Brain microvascular endothelial cell (primary cell): ENCODE results near the gene NWD2.

Experiments used
- DNase-seq: peaks from one replicate; pipeline ENCODE4 v3.0.0-alpha.2; 2020
- H3K27ac ChIP-seq: fragments of 250-450 bp; sonication (Bioruptor Pico); 2 replicates; pipeline ENCODE4 v1.5.1; 2020; ENCODE audit warnings: mild to moderate bottlenecking, moderate library complexity
- H3K27me3 ChIP-seq: fragments of 250-450 bp; sonication (Bioruptor Pico); replicated peaks from 2 replicates; pipeline ENCODE4 v1.5.1; 2020; ENCODE audit warnings: mild to moderate bottlenecking
- H3K36me3 ChIP-seq: fragments of 250-450 bp; sonication (Bioruptor Pico); replicated peaks from 2 replicates; pipeline ENCODE4 v1.5.1; 2020; ENCODE audit warnings: mild to moderate bottlenecking
- H3K4me3 ChIP-seq: 2 replicates; pipeline ENCODE4 v1.5.1; 2011; ENCODE audit warnings: low read depth, mild to moderate bottlenecking, control low read depth, low read length, moderate library complexity
- in situ Hi-C: cut with HindIII; loops from 2 replicates; pipeline ENCODE4 v1.10.0; 2017; ENCODE audit warnings: low sequenced_read_pairs, low pct_ligation_motif_present
- TF ChIP-seq, protein P1 (sequence below): IDR thresholded peaks from 2 replicates; pipeline ENCODE4 v1.5.1; 2011; ENCODE audit warnings: low read depth, mild to moderate bottlenecking, moderate library complexity, low read length, control low read depth, inconsistent platforms; ENCODE audit errors: missing control alignments

NWD2 gene

GRCh38 chr4:37241647-37242046 lies 2.9 kb upstream of the NWD2 start:
- Histone ChIP-seq H3K27me3 (peaks cover 19% of the 10 kb centered on the region), H3K36me3 (no peaks in the 10 kb centered on the region), H3K27ac (no peak overlapping the region), H3K4me3 (no peak overlapping the region)
- in situ Hi-C loops: no loop called here
- TF ChIP-seq, protein P1, sequence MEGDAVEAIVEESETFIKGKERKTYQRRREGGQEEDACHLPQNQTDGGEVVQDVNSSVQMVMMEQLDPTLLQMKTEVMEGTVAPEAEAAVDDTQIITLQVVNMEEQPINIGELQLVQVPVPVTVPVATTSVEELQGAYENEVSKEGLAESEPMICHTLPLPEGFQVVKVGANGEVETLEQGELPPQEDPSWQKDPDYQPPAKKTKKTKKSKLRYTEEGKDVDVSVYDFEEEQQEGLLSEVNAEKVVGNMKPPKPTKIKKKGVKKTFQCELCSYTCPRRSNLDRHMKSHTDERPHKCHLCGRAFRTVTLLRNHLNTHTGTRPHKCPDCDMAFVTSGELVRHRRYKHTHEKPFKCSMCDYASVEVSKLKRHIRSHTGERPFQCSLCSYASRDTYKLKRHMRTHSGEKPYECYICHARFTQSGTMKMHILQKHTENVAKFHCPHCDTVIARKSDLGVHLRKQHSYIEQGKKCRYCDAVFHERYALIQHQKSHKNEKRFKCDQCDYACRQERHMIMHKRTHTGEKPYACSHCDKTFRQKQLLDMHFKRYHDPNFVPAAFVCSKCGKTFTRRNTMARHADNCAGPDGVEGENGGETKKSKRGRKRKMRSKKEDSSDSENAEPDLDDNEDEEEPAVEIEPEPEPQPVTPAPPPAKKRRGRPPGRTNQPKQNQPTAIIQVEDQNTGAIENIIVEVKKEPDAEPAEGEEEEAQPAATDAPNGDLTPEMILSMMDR: no peak
- DNase-seq: no peak

DNA sequence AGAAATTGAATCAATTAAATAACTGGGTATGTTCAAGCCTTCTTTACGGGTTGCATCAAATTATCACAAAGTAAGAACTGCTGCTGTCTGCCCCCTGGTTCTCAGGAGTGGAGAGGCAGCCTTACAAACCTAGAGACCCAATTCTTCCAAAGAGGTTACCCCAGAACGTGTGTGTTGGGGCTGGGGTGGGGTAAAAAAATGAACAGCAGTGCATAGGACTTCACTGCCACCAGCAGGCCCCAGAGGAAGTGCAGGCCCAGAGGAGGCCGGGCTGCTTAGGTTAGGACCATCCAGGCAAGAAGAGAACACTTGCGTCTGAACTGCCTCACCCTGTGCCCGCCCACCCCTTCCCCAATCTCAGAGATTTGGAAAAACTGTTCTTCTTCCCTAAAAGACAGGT lies 1.5 kb upstream of the NWD2 start:
- Histone ChIP-seq H3K27me3 (peaks cover 19% of the 10 kb centered on the region), H3K36me3 (no peaks in the 10 kb centered on the region), H3K27ac (no peak overlapping the region), H3K4me3 (no peak overlapping the region)
- TF ChIP-seq, protein P1: no peak
- no peak for DNase-seq
- in situ Hi-C loops: no loop called here

DNA sequence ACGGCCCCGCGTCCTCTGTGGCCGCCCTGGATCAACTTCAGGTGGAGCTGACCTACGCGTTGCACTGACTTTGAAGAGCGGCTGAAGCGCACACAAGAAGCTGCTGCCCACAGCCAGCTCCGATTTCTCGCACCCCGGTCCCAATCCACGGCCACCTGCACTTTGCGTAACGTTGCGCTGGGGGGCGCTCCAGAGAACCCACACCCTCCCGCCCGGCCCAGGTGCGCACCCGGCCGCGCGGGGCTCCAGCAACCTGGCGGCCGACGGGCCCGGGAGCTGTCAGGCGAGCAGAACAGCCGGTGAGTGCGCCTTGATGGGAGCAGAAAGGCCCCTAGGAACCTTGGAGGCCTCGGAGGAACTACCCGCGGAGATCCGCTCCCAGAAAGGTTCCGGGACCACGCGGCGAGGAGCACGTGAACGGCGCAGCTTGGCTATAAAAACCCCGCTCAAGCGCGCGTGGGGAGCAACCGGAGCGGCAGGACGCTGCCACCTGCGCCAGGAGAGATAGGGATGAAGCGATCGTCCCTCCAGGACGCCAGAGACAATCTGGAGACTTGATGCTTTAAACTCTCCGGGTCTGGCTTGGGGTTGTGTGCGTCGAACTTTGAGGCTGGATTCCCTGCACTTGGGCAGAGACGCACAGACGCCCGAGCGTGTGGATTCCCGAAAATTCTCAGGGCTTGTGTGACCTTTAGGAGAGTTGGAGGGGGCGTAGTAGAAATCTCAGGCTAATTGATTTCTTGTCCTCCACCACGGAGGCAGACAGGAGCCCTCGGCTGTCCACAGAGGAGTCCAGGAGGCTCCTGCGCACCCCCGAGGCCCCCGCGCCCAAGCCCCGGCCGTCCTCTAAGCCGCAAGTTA lies 591 bp upstream of the NWD2 start:
- no peak for DNase-seq
- in situ Hi-C loops: no loop called here
- H3K27ac ChIP-seq: no peak overlapping the region
- H3K36me3 ChIP-seq: no peaks in the 10 kb centered on the region
- no peak overlapping the region for H3K4me3 ChIP-seq
- TF ChIP-seq, protein P1: no peak
- peaks cover 19% of the 10 kb centered on the region for H3K27me3 ChIP-seq

GRCh38 chr4:37245391-37245954 lies 930 bp downstream of the NWD2 start:
- no peak overlapping the region for H3K27ac ChIP-seq
- no peak overlapping the region for H3K4me3 ChIP-seq
- in situ Hi-C loops: no loop called here
- DNase-seq: no peak
- H3K27me3 ChIP-seq: peaks cover 19% of the 10 kb centered on the region
- TF ChIP-seq, protein P1: no peak
- no peaks in the 10 kb centered on the region for H3K36me3 ChIP-seq

GRCh38 chr4:37246891-37247290 lies 2.3 kb downstream of the NWD2 start:
- no peaks in the 10 kb centered on the region for H3K36me3 ChIP-seq
- H3K27ac ChIP-seq: no peak overlapping the region
- peaks cover 19% of the 10 kb centered on the region for H3K27me3 ChIP-seq
- H3K4me3 ChIP-seq: no peak overlapping the region
- in situ Hi-C loops: no loop called here
- TF ChIP-seq, protein P1: no peak
- no peak for DNase-seq
